Thyroid gland (tissue), 4 donors: ENCODE results near the gene AKR1B1. TPM values are rescaled to one million over a fixed set of nuclear protein-coding genes. Genes with fewer than 3 reads are reported as not detected.

Source experiments
- DNase-seq, 2 donors: peaks; one replicate each; pipeline ENCODE4 v3.0.0-alpha.2; 2019
- H3K27ac ChIP-seq, 3 donors: fragments of 200-600 bp; sonication (generic); 1 replicate in 2 of 3; 2 replicates in 1 of 3; pipeline ENCODE4 v1.5.1; 2016 to 2019; ENCODE audit warnings: mild to moderate bottlenecking in 1 of 3, moderate library complexity in 1 of 3
- H3K27me3 ChIP-seq: fragments of 200-600 bp; sonication (generic); one replicate; pipeline ENCODE4 v1.5.1; 2019
- H3K36me3 ChIP-seq, 2 donors: fragments of 200-600 bp; sonication (generic); one replicate each; pipeline ENCODE4 v1.5.1; 2016 to 2019
- H3K4me1 ChIP-seq, 2 donors: fragments of 200-600 bp; sonication (generic); one replicate each; pipeline ENCODE4 v1.5.1; 2017 to 2019
- H3K4me3 ChIP-seq, 3 donors: fragments of 200-600 bp; sonication (generic); replicated peaks in 1 of 3; 1 replicate in 2 of 3; 2 replicates in 1 of 3; pipeline ENCODE4 v1.5.1; 2016; ENCODE audit warnings: mild to moderate bottlenecking in 1 of 3
- H3K9me3 ChIP-seq: fragments of 200-600 bp; sonication (generic); one replicate; pipeline ENCODE4 v1.5.1; 2017
- CTCF ChIP-seq, 6 experiments: fragments of 200-600 bp in 3 of 6; fragments of 450-650 bp in 3 of 6; sonication (generic) in 3 of 6; IDR thresholded peaks; one replicate each; pipeline ENCODE4 v1.5.1; 2016 to 2019; ENCODE audit warnings: antibody characterized with exemption in 6 of 6, mild to moderate bottlenecking in 2 of 6, inconsistent platforms in 1 of 6, moderate library complexity in 1 of 6
- POLR2A ChIP-seq, 2 donors: fragments of 450-650 bp; IDR thresholded peaks; one replicate each; pipeline ENCODE4 v1.6.1; 2017; ENCODE audit warnings: antibody characterized with exemption in 2 of 2, mild to moderate bottlenecking in 2 of 2, moderate library complexity in 1 of 2
- WGBS, 2 donors: methylation state at CpG; one replicate each; pipeline ENCODE4 v1.1.5; 2017; 5-methylcytosine and 5-hydroxymethylcytosine counted together
- intact Hi-C: fragments of 100-400 bp; cut with DNase I; formaldehyde crosslinking; loops from one replicate; pipeline ENCODE4 v1.15.1; 2023
- total RNA-seq, 4 donors: library from RNA; depleted of rRNA; stranded (reverse); fragments of >200 nt; gene quantifications; one replicate each; pipeline ENCODE4 v1.2.3, GENCODE V29; 2016

Gene AKR1B1
- total RNA-seq, 4 donors from 2014 or later: 39.4 to 103 (median 63.0) TPM

- TF ChIP-seq POLR2A (IDR thresholded peaks at IDR 0.05) (no peak), CTCF (IDR thresholded peaks at IDR 0.05) (no peak)
- H3K9me3 ChIP-seq: no peaks in the 10 kb centered on the region
- H3K27ac ChIP-seq: peak overlapping the region in 1 of 3 donors; percentile 64
- no peaks in the 10 kb centered on the region for H3K27me3 ChIP-seq
- H3K4me3 ChIP-seq: no peak overlapping the region
- peak in 1 of 2 donors; percentile 29 for DNase-seq
- intact Hi-C loops: no loop called here
- peaks cover 55 to 60% of the 10 kb centered on the region in 2 donors for H3K36me3 ChIP-seq
- peaks cover 0 to 26% of the 10 kb centered on the region in 2 donors for H3K4me1 ChIP-seq
- 92% methylated on average over 11 of the region's 11 CpGs for WGBS, 2 donors
These were observed 10.3 kb downstream of the AKR1B1 start for GRCh38 chr7:134448356-134449229.

- peaks cover 63 to 70% of the 10 kb centered on the region in 2 donors for H3K36me3 ChIP-seq
- H3K4me3 ChIP-seq: no peak overlapping the region
- 52 to 75% methylated on average over 6 to 9 of the region's 9 CpGs for WGBS, 2 donors
- H3K27me3 ChIP-seq: no peaks in the 10 kb centered on the region
- peak; percentile 65 to 80 for DNase-seq
- intact Hi-C loops: no loop called here
- no peak for TF ChIP-seq POLR2A (IDR thresholded peaks at IDR 0.05)
- peak in 2 of 6 experiments; percentile 36 to 45 for TF ChIP-seq CTCF (IDR thresholded peaks at IDR 0.05)
- H3K9me3 ChIP-seq: no peaks in the 10 kb centered on the region
- peak overlapping the region in 1 of 3 donors; percentile 64 for H3K27ac ChIP-seq
- H3K4me1 ChIP-seq: peaks cover 0 to 14% of the 10 kb centered on the region in 2 donors
These were observed 11.5 kb downstream of the AKR1B1 start for GRCh38 chr7:134447383-134447782.

- no peak overlapping the region for H3K4me3 ChIP-seq
These were observed 12.0 kb downstream of the AKR1B1 start for GRCh38 chr7:134446923-134447322.

GRCh38 chr7:134446446-134446845 is 12.5 kb downstream of the AKR1B1 start:
- H3K4me1 ChIP-seq: peaks cover 0 to 6% of the 10 kb centered on the region in 2 donors
- TF ChIP-seq CTCF (IDR thresholded peaks at IDR 0.05): no peak
- no peak for TF ChIP-seq POLR2A (IDR thresholded peaks at IDR 0.05)
- WGBS, 2 donors: 96 to 97% methylated on average over 3 to 8 of the region's 9 CpGs
- H3K27ac ChIP-seq: no peak overlapping the region
- DNase-seq: no peak
- H3K27me3 ChIP-seq: no peaks in the 10 kb centered on the region
- H3K9me3 ChIP-seq: no peaks in the 10 kb centered on the region
- no peak overlapping the region for H3K4me3 ChIP-seq
- peaks cover 67 to 76% of the 10 kb centered on the region in 2 donors for H3K36me3 ChIP-seq
- intact Hi-C loops: no loop called here

More at GRCh38 chr7:134446923-134447322, 12.0 kb downstream of the AKR1B1 start:
- Histone ChIP-seq H3K36me3 (peaks cover 63 to 74% of the 10 kb centered on the region in 2 donors), H3K4me1 (peaks cover 0 to 9% of the 10 kb centered on the region in 2 donors), H3K9me3 (no peaks in the 10 kb centered on the region), H3K27me3 (no peaks in the 10 kb centered on the region), H3K27ac (peak overlapping the region in 1 of 3 donors; percentile 38)
- no peak for TF ChIP-seq CTCF (IDR thresholded peaks at IDR 0.05)
- no peak for TF ChIP-seq POLR2A (IDR thresholded peaks at IDR 0.05)
- intact Hi-C loops: no loop called here
- no peak for DNase-seq
- 88 to 89% methylated on average over 5 to 8 of the region's 10 CpGs for WGBS, 2 donors

GRCh38 chr7:134444961-134445315 is 14.0 kb downstream of the AKR1B1 start:
- Histone ChIP-seq H3K27ac (no peak overlapping the region), H3K4me3 (no peak overlapping the region), H3K27me3 (no peaks in the 10 kb centered on the region), H3K4me1 (peaks cover 0 to 6% of the 10 kb centered on the region in 2 donors), H3K36me3 (peaks cover 64 to 72% of the 10 kb centered on the region in 2 donors), H3K9me3 (no peaks in the 10 kb centered on the region)
- 95 to 98% methylated on average over 4 of the region's 4 CpGs for WGBS, 2 donors
- TF ChIP-seq CTCF (IDR thresholded peaks at IDR 0.05) (no peak), POLR2A (IDR thresholded peaks at IDR 0.05) (no peak)
- intact Hi-C loops: no loop called here
- no peak for DNase-seq
